Measurements from ENCODE around the gene SPTBN4.
"Not testable (repeated sequence)": the region's sequence is repeated elsewhere in the genome, so short reads cannot be mapped to it uniquely, and the experiment has no call there.

The SPTBN4 gene

GRCh38 chr19:40466985-40467734 is at the start of gene SPTBN4:
Gene SPTBN4 (plus strand): TSS chr19:40467001. CDS start chr19:40472622, 5,621 bp downstream.
- DNase-seq: no peak

GRCh38 chr19:40417643-40417981 is 49.2 kb upstream of the SPTBN4 start:
- no peak for DNase-seq

GRCh38 chr19:40418040-40418439 is 48.8 kb upstream of the SPTBN4 start:
- DNase-seq: no peak

- DNase-seq: no peak
These were observed 47.7 kb upstream of the SPTBN4 start for GRCh38 chr19:40419066-40419612.

GRCh38 chr19:40419780-40420179 is 47.0 kb upstream of the SPTBN4 start:
- DNase-seq: no peak

GRCh38 chr19:40420451-40420765 is 46.4 kb upstream of the SPTBN4 start:
- DNase-seq: no peak

- DNase-seq: peak; percentile 78
These were observed 45.7 kb upstream of the SPTBN4 start for GRCh38 chr19:40420766-40421765.

GRCh38 chr19:40421993-40422747 is 44.6 kb upstream of the SPTBN4 start:
- no peak for DNase-seq

GRCh38 chr19:40422748-40423566 is 43.8 kb upstream of the SPTBN4 start:
- DNase-seq: no peak

GRCh38 chr19:40423938-40424337 is 42.9 kb upstream of the SPTBN4 start:
- no peak for DNase-seq

- no peak for DNase-seq
These were observed 42.0 kb upstream of the SPTBN4 start for GRCh38 chr19:40424637-40425449.

GRCh38 chr19:40425450-40426287 is 41.1 kb upstream of the SPTBN4 start, which contains the start of gene SERTAD1:
Gene SERTAD1 (minus strand): TSS chr19:40425992. CDS start chr19:40423546, 2,446 bp downstream.
- peak; percentile 100 for DNase-seq

GRCh38 chr19:40428197-40428596 is 38.6 kb upstream of the SPTBN4 start:
- not testable (repeated sequence) for DNase-seq

- DNase-seq: not testable (repeated sequence)
These were observed 36.6 kb upstream of the SPTBN4 start for GRCh38 chr19:40430242-40430641.

GRCh38 chr19:40431698-40432097 is 35.1 kb upstream of the SPTBN4 start:
- no peak for DNase-seq

GRCh38 chr19:40432760-40433159 is 34.0 kb upstream of the SPTBN4 start:
- DNase-seq: not testable (repeated sequence)

GRCh38 chr19:40433391-40434216 is 33.2 kb upstream of the SPTBN4 start:
- DNase-seq: peak; percentile 56

- no peak for DNase-seq
These were observed 28.5 kb upstream of the SPTBN4 start for GRCh38 chr19:40438284-40438683.

- DNase-seq: no peak
These were observed 25.0 kb upstream of the SPTBN4 start for GRCh38 chr19:40441719-40442253.

Measured in CD4-positive, alpha-beta T cell treated with Interleukin-17A for 1 hour (primary cell).